Fibroblast of lung (primary cell): ENCODE results near the gene CHD1L.

Experiments used
- EZH2 ChIP-seq: IDR thresholded peaks from 2 replicates; pipeline ENCODE4 v1.5.1; 2012; ENCODE audit warnings: low read length, control low read depth, mild to moderate bottlenecking; ENCODE audit errors: missing control alignments
- TF ChIP-seq, protein P1 (sequence below), 2 donors: IDR thresholded peaks in 1 of 2; conservative IDR thresholded peaks in 1 of 2; 1 replicate in 1 of 2; 2 replicates in 1 of 2; pipeline ENCODE4 v1.5.1; 2011 to 2012; ENCODE audit warnings: low read length in 2 of 2, control low read depth in 1 of 2, inconsistent platforms in 1 of 2, low read depth in 1 of 2, mild to moderate bottlenecking in 1 of 2

DNA sequence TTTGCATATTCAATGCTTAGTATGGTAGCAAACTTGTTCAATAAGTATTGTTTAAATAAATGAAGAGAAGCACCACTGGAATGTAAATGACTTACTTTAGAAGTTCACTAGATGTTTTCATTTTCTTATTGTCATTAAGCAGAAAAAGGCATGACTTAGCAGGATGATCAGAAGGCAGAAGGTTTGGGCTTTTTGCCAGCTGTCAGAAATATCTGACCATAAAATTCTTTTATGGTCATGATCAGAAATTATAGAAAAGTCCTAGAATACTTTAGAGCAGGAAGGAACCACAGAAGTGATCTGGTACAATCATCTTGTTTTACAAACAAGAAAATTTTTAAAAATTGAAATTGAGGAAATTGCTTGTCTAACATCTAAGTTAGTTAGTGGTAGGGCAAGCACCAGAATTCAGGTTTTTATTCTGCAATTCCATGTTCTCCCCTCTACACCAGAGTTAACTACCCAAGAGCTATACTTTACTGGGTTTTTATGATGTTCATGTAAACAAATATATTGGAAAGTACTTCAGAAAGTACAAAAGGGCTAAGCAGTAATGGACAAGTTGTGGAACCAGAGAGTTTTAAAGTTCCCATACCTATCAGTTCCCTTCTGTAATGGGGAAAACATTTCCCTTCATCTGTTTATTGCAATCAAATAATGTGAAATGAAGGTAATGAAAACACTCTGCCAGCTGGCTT is 27.5 kb upstream of the CHD1L start:
- TF ChIP-seq, protein P1, sequence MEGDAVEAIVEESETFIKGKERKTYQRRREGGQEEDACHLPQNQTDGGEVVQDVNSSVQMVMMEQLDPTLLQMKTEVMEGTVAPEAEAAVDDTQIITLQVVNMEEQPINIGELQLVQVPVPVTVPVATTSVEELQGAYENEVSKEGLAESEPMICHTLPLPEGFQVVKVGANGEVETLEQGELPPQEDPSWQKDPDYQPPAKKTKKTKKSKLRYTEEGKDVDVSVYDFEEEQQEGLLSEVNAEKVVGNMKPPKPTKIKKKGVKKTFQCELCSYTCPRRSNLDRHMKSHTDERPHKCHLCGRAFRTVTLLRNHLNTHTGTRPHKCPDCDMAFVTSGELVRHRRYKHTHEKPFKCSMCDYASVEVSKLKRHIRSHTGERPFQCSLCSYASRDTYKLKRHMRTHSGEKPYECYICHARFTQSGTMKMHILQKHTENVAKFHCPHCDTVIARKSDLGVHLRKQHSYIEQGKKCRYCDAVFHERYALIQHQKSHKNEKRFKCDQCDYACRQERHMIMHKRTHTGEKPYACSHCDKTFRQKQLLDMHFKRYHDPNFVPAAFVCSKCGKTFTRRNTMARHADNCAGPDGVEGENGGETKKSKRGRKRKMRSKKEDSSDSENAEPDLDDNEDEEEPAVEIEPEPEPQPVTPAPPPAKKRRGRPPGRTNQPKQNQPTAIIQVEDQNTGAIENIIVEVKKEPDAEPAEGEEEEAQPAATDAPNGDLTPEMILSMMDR (conservative IDR thresholded peaks at IDR 0.05 in 1 of 2, IDR thresholded peaks at IDR 0.05 in 1 of 2; ENCODE audit: low read depth in 1 of 2, low read length in 2 of 2): no peak
- TF ChIP-seq EZH2: no peak
